H9 (cell line): ENCODE data around the gene JAKMIP1. TPM values are rescaled to one million over a fixed set of nuclear protein-coding genes. Genes with fewer than 3 reads are reported as not detected.

Experiments used
- DNase-seq: peaks from one replicate; pipeline ENCODE4 v3.0.0-alpha.2; 2017
- H2AFZ ChIP-seq: one replicate; pipeline ENCODE4 v1.6.1; 2013; ENCODE audit warnings: mild to moderate bottlenecking, low read length, control low read depth, moderate library complexity
- H2AK5ac ChIP-seq: 2 replicates; pipeline ENCODE4 v1.6.1; 2013; ENCODE audit warnings: low read length, control low read depth, mixed read lengths; ENCODE audit not compliant: insufficient read length
- H2BK120ac ChIP-seq: one replicate; pipeline ENCODE4 v1.6.1; 2013; ENCODE audit warnings: low read depth, mild to moderate bottlenecking, low read length, control low read depth, inconsistent platforms; ENCODE audit not compliant: poor library complexity, severe bottlenecking
- H2BK12ac ChIP-seq: 2 replicates; pipeline ENCODE4 v1.6.1; 2013; ENCODE audit warnings: low read length, control low read depth, mixed read lengths, low read depth; ENCODE audit not compliant: insufficient read length
- H2BK15ac ChIP-seq: 2 replicates; pipeline ENCODE4 v1.6.1; 2013; ENCODE audit warnings: low read depth, low read length, control low read depth
- H2BK20ac ChIP-seq: one replicate; pipeline ENCODE4 v1.6.1; 2013; ENCODE audit warnings: low read depth, mild to moderate bottlenecking, low read length, control low read depth, inconsistent platforms; ENCODE audit not compliant: poor library complexity, severe bottlenecking
- H2BK5ac ChIP-seq: 2 replicates; pipeline ENCODE4 v1.6.1; 2013; ENCODE audit warnings: low read length, control low read depth, mixed read lengths; ENCODE audit not compliant: insufficient read length
- H3K14ac ChIP-seq: 2 replicates; pipeline ENCODE4 v1.6.1; 2013; ENCODE audit warnings: low read length, control low read depth; ENCODE audit not compliant: insufficient read depth
- H3K18ac ChIP-seq: 2 replicates; pipeline ENCODE4 v1.6.1; 2013; ENCODE audit warnings: low read depth, mild to moderate bottlenecking, mixed read lengths, low read length, control low read depth; ENCODE audit not compliant: insufficient read length
- H3K23ac ChIP-seq: 2 replicates; pipeline ENCODE4 v1.6.1; 2013; ENCODE audit warnings: low read length, control low read depth, mixed read lengths, low read depth; ENCODE audit not compliant: insufficient read length
- H3K23me2 ChIP-seq: 2 replicates; pipeline ENCODE4 v1.6.1; 2013; ENCODE audit warnings: low read depth, mild to moderate bottlenecking, mixed read lengths, low read length, control low read depth; ENCODE audit not compliant: insufficient read length, poor library complexity, severe bottlenecking
- H3K27ac ChIP-seq: 2 replicates; pipeline ENCODE4 v1.5.1; 2013; ENCODE audit warnings: low read length, control low read depth, mixed read lengths, low read depth; ENCODE audit not compliant: insufficient read length
- H3K27me3 ChIP-seq: 2 replicates; pipeline ENCODE4 v1.6.1; 2013; ENCODE audit warnings: low read length, control low read depth, inconsistent platforms; ENCODE audit not compliant: insufficient read depth
- H3K4ac ChIP-seq: 2 replicates; pipeline ENCODE4 v1.6.1; 2013; ENCODE audit warnings: low read depth, mild to moderate bottlenecking, control low read depth, inconsistent platforms, low read length, moderate library complexity
- H3K4me1 ChIP-seq: 2 replicates; pipeline ENCODE4 v1.6.1; 2013; ENCODE audit warnings: low read length, control low read depth, inconsistent platforms; ENCODE audit not compliant: insufficient read depth
- H3K4me2 ChIP-seq: 2 replicates; pipeline ENCODE4 v1.6.1; 2013; ENCODE audit warnings: low read length, control low read depth, mixed read lengths; ENCODE audit not compliant: insufficient read length, insufficient read depth
- H3K56ac ChIP-seq: 2 replicates; pipeline ENCODE4 v1.6.1; 2013; ENCODE audit warnings: low read depth, mild to moderate bottlenecking, mixed read lengths, low read length, control low read depth; ENCODE audit not compliant: insufficient read length
- H3K79me1 ChIP-seq: 2 replicates; pipeline ENCODE4 v1.6.1; 2013; ENCODE audit warnings: low read depth, mild to moderate bottlenecking, moderate library complexity, low read length, control low read depth, inconsistent platforms; ENCODE audit not compliant: insufficient read depth, poor library complexity, severe bottlenecking
- H3K79me2 ChIP-seq: 2 replicates; pipeline ENCODE4 v1.6.1; 2013; ENCODE audit warnings: low read length, control low read depth, inconsistent platforms; ENCODE audit not compliant: insufficient read depth
- H3K9ac ChIP-seq: 2 replicates; pipeline ENCODE4 v1.6.1; 2013; ENCODE audit warnings: low read length, control low read depth, mixed read lengths; ENCODE audit not compliant: insufficient read length; ENCODE audit errors: extremely low read depth
- H3K9me3 ChIP-seq: one replicate; pipeline ENCODE4 v1.6.1; 2013; ENCODE audit warnings: low read depth, low read length, inconsistent platforms; ENCODE audit not compliant: control insufficient read depth
- H3T11ph ChIP-seq: one replicate; pipeline ENCODE4 v1.6.1; 2013; ENCODE audit warnings: mild to moderate bottlenecking, low read length, control low read depth, inconsistent platforms
- H4K20me1 ChIP-seq: one replicate; pipeline ENCODE4 v1.6.1; 2013; ENCODE audit not compliant: control insufficient read depth, insufficient read length, insufficient read depth
- H4K5ac ChIP-seq: 2 replicates; pipeline ENCODE4 v1.6.1; 2013; ENCODE audit warnings: low read depth, mild to moderate bottlenecking, mixed read lengths, low read length, control low read depth; ENCODE audit not compliant: insufficient read length
- H4K8ac ChIP-seq: replicated peaks from 2 replicates; pipeline ENCODE4 v1.6.1; 2013; ENCODE audit warnings: low read length, control low read depth, mixed read lengths, low read depth; ENCODE audit not compliant: insufficient read length
- H4K91ac ChIP-seq: 2 replicates; pipeline ENCODE4 v1.6.1; 2013; ENCODE audit warnings: low read depth, mild to moderate bottlenecking, moderate library complexity, mixed read lengths, low read length, control low read depth; ENCODE audit not compliant: insufficient read length
- H3K27ac Mint-ChIP-seq, 3 experiments: 2 replicates in 2 of 3; 3 replicates in 1 of 3; pipeline ENCODE4 v1.8.0; 2020 to 2021; ENCODE audit warnings: mixed read lengths in 3 of 3, mild to moderate bottlenecking in 1 of 3, moderate library complexity in 1 of 3
- H3K27me3 Mint-ChIP-seq: 2 replicates; pipeline ENCODE4 v1.8.0; 2021; ENCODE audit warnings: low read depth, mild to moderate bottlenecking, moderate library complexity, mixed read lengths
- H3K36me3 Mint-ChIP-seq, 3 experiments: 2 replicates in 2 of 3; 3 replicates in 1 of 3; pipeline ENCODE4 v1.8.0; 2020 to 2021; ENCODE audit warnings: low read depth in 3 of 3, mixed read lengths in 3 of 3; ENCODE audit not compliant: insufficient read depth in 1 of 3
- H3K4me1 Mint-ChIP-seq, 2 experiments: 2 replicates each; pipeline ENCODE4 v1.8.0; 2020; ENCODE audit warnings: mixed read lengths in 2 of 2
- H3K4me3 Mint-ChIP-seq, 2 experiments: 2 replicates in 1 of 2; 3 replicates in 1 of 2; pipeline ENCODE4 v1.8.0; 2020 to 2021; ENCODE audit warnings: mild to moderate bottlenecking in 2 of 2, mixed read lengths in 2 of 2, moderate library complexity in 1 of 2
- H3K9me3 Mint-ChIP-seq, 2 experiments: 2 replicates in 1 of 2; 3 replicates in 1 of 2; pipeline ENCODE4 v1.8.0; 2020; ENCODE audit warnings: mild to moderate bottlenecking in 2 of 2, mixed read lengths in 2 of 2, moderate library complexity in 1 of 2
- CTCF ChIP-seq: fragments of 200-600 bp; sonication (generic); conservative IDR thresholded peaks from 3 replicates; pipeline ENCODE4 v1.8.0; 2021; ENCODE audit warnings: antibody characterized with exemption, mild to moderate bottlenecking
- WGBS: extraction: QIAGEN DNeasy Blood & Tissue Kit; methylation state at CpG from one replicate; pipeline ENCODE4 v1.1.7; 2013; ENCODE audit warnings: missing lambda C conversion rate, low lambda C conversion rate, mixed read lengths; ENCODE audit not compliant: insufficient read length; ENCODE audit errors: extremely low coverage; 5-methylcytosine and 5-hydroxymethylcytosine counted together
- total RNA-seq: library from RNA; stranded (reverse); gene quantifications from 2 replicates; pipeline ENCODE4 v1.2.1, GENCODE V29; 2021

The JAKMIP1 gene
- total RNA-seq, 1 experiment from 2014 or later, result 1.5 TPM

GRCh38 chr4:6154875-6155274, 45.5 kb downstream of the JAKMIP1 start:
- Mint-ChIP-seq H3K4me1 (peaks cover 22 to 39% of the 10 kb centered on the region in 2 experiments), H3K27me3 (peaks cover 4% of the 10 kb centered on the region), H3K27ac (peak overlapping the region in 2 of 3 experiments; percentile 52 to 55; a peak in 4 of 7 replicates), H3K36me3 (no peaks in the 10 kb centered on the region), H3K9me3 (no peaks in the 10 kb centered on the region), H3K4me3 (peak overlapping the region in 1 of 2 experiments; percentile 57; a peak in 1 of 5 replicates)
- Histone ChIP-seq H2AFZ (no peak overlapping the region), H2BK120ac (no peak overlapping the region), H2BK20ac (no peak overlapping the region), H3K27me3 (no peaks in the 10 kb centered on the region; the same call in 1 of the 2 replicates), H3K56ac (no peak overlapping the region), H3K4ac (no peak overlapping the region), H4K91ac (no peak overlapping the region), H3K23ac (no peak overlapping the region), H3K9ac (no peak overlapping the region), H3K27ac (no peak overlapping the region), H3K9me3 (no peaks in the 10 kb centered on the region), H3K79me2 (no peaks in the 10 kb centered on the region), H3K4me2 (no peak overlapping the region), H4K8ac (no peak overlapping the region), H3K4me1 (peaks cover 12% of the 10 kb centered on the region), H4K5ac (no peak overlapping the region), H3K14ac (no peak overlapping the region), H3T11ph (no peak overlapping the region), H4K20me1 (no peaks in the 10 kb centered on the region), H3K79me1 (no peaks in the 10 kb centered on the region), H3K18ac (no peak overlapping the region), H2BK12ac (no peak overlapping the region), H2AK5ac (no peak overlapping the region), H2BK15ac (no peak overlapping the region), H3K23me2 (no peaks in the 10 kb centered on the region), H2BK5ac (no peak overlapping the region)
- WGBS, result no CpG with 5 or more reads among the region's 9 CpGs
- TF ChIP-seq CTCF, result no peak
- DNase-seq, result no peak
